Measurements from ENCODE around the gene SPEF2.
"Not testable (repeated sequence)": the region's sequence is repeated elsewhere in the genome, so short reads cannot be mapped to it uniquely, and the experiment has no call there.

The SPEF2 gene

GRCh38 chr5:35660451-35660850 is 42.8 kb downstream of the SPEF2 start:
- DNase-seq, result no peak

- no peak for DNase-seq
These were observed 46.9 kb downstream of the SPEF2 start for GRCh38 chr5:35664584-35664983.

GRCh38 chr5:35665096-35665495 is 47.4 kb downstream of the SPEF2 start:
- no peak for DNase-seq

- no peak for DNase-seq
These were observed 50.7 kb downstream of the SPEF2 start for GRCh38 chr5:35668319-35668718.

GRCh38 chr5:35668794-35669193 is 51.1 kb downstream of the SPEF2 start:
- no peak for DNase-seq

GRCh38 chr5:35671541-35672295 is 54.1 kb downstream of the SPEF2 start:
- DNase-seq, result no peak

- DNase-seq, result not testable (repeated sequence)
These were observed 54.6 kb downstream of the SPEF2 start for GRCh38 chr5:35672296-35672655.

GRCh38 chr5:35672995-35673394 is 55.3 kb downstream of the SPEF2 start:
- no peak for DNase-seq

GRCh38 chr5:35674049-35674448 is 56.4 kb downstream of the SPEF2 start:
- DNase-seq, result no peak

- DNase-seq, result no peak
These were observed 57.7 kb downstream of the SPEF2 start for GRCh38 chr5:35675392-35675791.

GRCh38 chr5:35677878-35678277 is 60.2 kb downstream of the SPEF2 start:
- DNase-seq, result no peak

- DNase-seq, result no peak
These were observed 61.0 kb downstream of the SPEF2 start for GRCh38 chr5:35678661-35679060.

GRCh38 chr5:35679357-35679756 is 61.7 kb downstream of the SPEF2 start:
- DNase-seq, result no peak

GRCh38 chr5:35681911-35682310 is 64.2 kb downstream of the SPEF2 start:
- no peak for DNase-seq

- DNase-seq, result no peak
These were observed 65.8 kb downstream of the SPEF2 start for GRCh38 chr5:35683466-35683865.

- DNase-seq, result no peak
These were observed 67.5 kb downstream of the SPEF2 start for GRCh38 chr5:35685161-35685560.

GRCh38 chr5:35687961-35688360 is 70.3 kb downstream of the SPEF2 start:
- DNase-seq, result no peak

- DNase-seq, result no peak
These were observed 76.8 kb downstream of the SPEF2 start for GRCh38 chr5:35694481-35694880.

- DNase-seq, result no peak
These were observed 80.6 kb downstream of the SPEF2 start for GRCh38 chr5:35698047-35698808.

GRCh38 chr5:35707659-35708058 is 90.0 kb downstream of the SPEF2 start:
- DNase-seq, result no peak

- no peak for DNase-seq
These were observed 92.0 kb downstream of the SPEF2 start for GRCh38 chr5:35709688-35710087.

GRCh38 chr5:35717718-35718117 is 100.1 kb downstream of the SPEF2 start:
- DNase-seq, result no peak

GRCh38 chr5:35735718-35736117 is 118.1 kb downstream of the SPEF2 start:
- no peak for DNase-seq

- DNase-seq, result no peak
These were observed 118.6 kb downstream of the SPEF2 start for GRCh38 chr5:35736280-35736679.
